Fibroblast of the aortic adventitia (primary cell): Measurements from ENCODE around the gene PCDH15. TPM values are rescaled to one million over a fixed set of nuclear protein-coding genes. Genes with fewer than 3 reads are reported as not detected.

Experiments
- DNase-seq: peaks from one replicate; pipeline ENCODE4 v3.0.0-alpha.2; 2010; ENCODE audit warnings: low read depth
- H3K4me3 ChIP-seq: 2 replicates; pipeline ENCODE4 v1.5.1; 2011; ENCODE audit warnings: low read depth, mild to moderate bottlenecking, control low read depth, low read length, moderate library complexity
- CTCF ChIP-seq: IDR thresholded peaks from 2 replicates; pipeline ENCODE4 v1.5.1; 2011; ENCODE audit warnings: mild to moderate bottlenecking, low read length, control low read depth, inconsistent platforms; ENCODE audit not compliant: insufficient read depth
- total RNA-seq: library from RNA; depleted of rRNA; stranded (reverse); fragments of >200 nt; gene quantifications from 2 replicates; pipeline ENCODE4 v1.2.3, GENCODE V29; 2012; ENCODE audit warnings: low replicate concordance

PCDH15 gene
- total RNA-seq, 1 donor = 0.09 TPM

GRCh38 chr10:53909791-53910190, 891.2 kb downstream of the PCDH15 start:
- no peak for TF ChIP-seq CTCF
- H3K4me3 ChIP-seq = no peak overlapping the region
- no peak for DNase-seq

GRCh38 chr10:53904506-53905241, 896.4 kb downstream of the PCDH15 start:
- H3K4me3 ChIP-seq = no peak overlapping the region
- DNase-seq = no peak
- no peak for TF ChIP-seq CTCF

- TF ChIP-seq CTCF = no peak
- no peak for DNase-seq
- H3K4me3 ChIP-seq = no peak overlapping the region
Measured at GRCh38 chr10:53903756-53904155, 897.3 kb downstream of the PCDH15 start.

- DNase-seq = no peak
- H3K4me3 ChIP-seq = no peak overlapping the region
- TF ChIP-seq CTCF = no peak
Measured at GRCh38 chr10:53899463-53900160, 901.4 kb downstream of the PCDH15 start.

GRCh38 chr10:53898532-53898931, 902.5 kb downstream of the PCDH15 start:
- no peak for DNase-seq
- no peak for TF ChIP-seq CTCF
- no peak overlapping the region for H3K4me3 ChIP-seq

- no peak for TF ChIP-seq CTCF
- H3K4me3 ChIP-seq = no peak overlapping the region
- DNase-seq = no peak
Measured at GRCh38 chr10:53894145-53894544, 906.9 kb downstream of the PCDH15 start.
